HG03103 (cell line): Measurements from ENCODE around the gene FCHO2.
A peak's percentile ranks its signal among the peaks of the same experiment; 100 is the strongest.
"Not testable (repeated sequence)": the region's sequence is repeated elsewhere in the genome, so short reads cannot be mapped to it uniquely, and the experiment has no call there.

ENCODE experiments used
- ATAC-seq: cut with Tn5 transposase; IDR thresholded peaks from one replicate; pipeline ENCODE4 v1.9.1; 2021; ENCODE audit warnings: low read depth; ENCODE audit not compliant: unreplicated experiment

FCHO2 gene

GRCh38 chr5:72955143-72955767, 586 bp upstream of the FCHO2 start:
- ATAC-seq: peak; percentile 26

- peak; percentile 35 for ATAC-seq
Measured at GRCh38 chr5:72956324-72957140, 691 bp downstream of the FCHO2 start.

GRCh38 chr5:72957337-72957736, 1.5 kb downstream of the FCHO2 start:
- no peak for ATAC-seq

GRCh38 chr5:72959257-72959656, 3.4 kb downstream of the FCHO2 start:
- ATAC-seq: no peak

- ATAC-seq: not testable (repeated sequence)
Measured at GRCh38 chr5:72974481-72974880, 18.6 kb downstream of the FCHO2 start.

GRCh38 chr5:72976810-72977209, 21.0 kb downstream of the FCHO2 start:
- not testable (repeated sequence) for ATAC-seq

- ATAC-seq: no peak
Measured at GRCh38 chr5:72985719-72986118, 29.9 kb downstream of the FCHO2 start.

GRCh38 chr5:72988769-72989168, 32.9 kb downstream of the FCHO2 start:
- no peak for ATAC-seq

GRCh38 chr5:72991394-72991793, 35.6 kb downstream of the FCHO2 start:
- ATAC-seq: no peak

GRCh38 chr5:72994578-72994977, 38.7 kb downstream of the FCHO2 start:
- ATAC-seq: no peak

GRCh38 chr5:72996632-72997031, 40.8 kb downstream of the FCHO2 start:
- no peak for ATAC-seq

- ATAC-seq: no peak
Measured at GRCh38 chr5:72999916-73000315, 44.1 kb downstream of the FCHO2 start.

- ATAC-seq: no peak
Measured at GRCh38 chr5:73005886-73006285, 50.0 kb downstream of the FCHO2 start.

GRCh38 chr5:73007051-73007450, 51.2 kb downstream of the FCHO2 start:
- no peak for ATAC-seq

- ATAC-seq: no peak
Measured at GRCh38 chr5:73008831-73009230, 53.0 kb downstream of the FCHO2 start.

- ATAC-seq: not testable (repeated sequence)
Measured at GRCh38 chr5:73011612-73012011, 55.8 kb downstream of the FCHO2 start.

- ATAC-seq: no peak
Measured at GRCh38 chr5:73018892-73019291, 63.1 kb downstream of the FCHO2 start.

- no peak for ATAC-seq
Measured at GRCh38 chr5:73019766-73020165, 63.9 kb downstream of the FCHO2 start.

GRCh38 chr5:73022471-73023169, 66.8 kb downstream of the FCHO2 start:
- no peak for ATAC-seq

GRCh38 chr5:73024946-73025544, 69.2 kb downstream of the FCHO2 start:
- not testable (repeated sequence) for ATAC-seq

- ATAC-seq: no peak
Measured at GRCh38 chr5:73027361-73027760, 71.5 kb downstream of the FCHO2 start.
